Gastrocnemius medialis (tissue), 4 donors: ENCODE results near the gene GRIA4. TPM values are rescaled to one million over a fixed set of nuclear protein-coding genes. Genes with fewer than 3 reads are reported as not detected.

Source experiments
- ATAC-seq, 2 donors: fragments of 150-250 bp; one replicate each; pipeline ENCODE4 v1.9.1; 2016
- DNase-seq, 2 donors: peaks; one replicate each; pipeline ENCODE4 v3.0.0-alpha.2; 2019
- H3K27ac ChIP-seq, 4 donors: fragments of 200-600 bp; sonication (generic); 1 replicate in 1 of 4; 2 replicates in 3 of 4; pipeline ENCODE4 v1.5.1; 2016 to 2018; ENCODE audit warnings: mild to moderate bottlenecking in 2 of 4, moderate library complexity in 1 of 4
- H3K27me3 ChIP-seq, 3 donors: fragments of 200-600 bp; sonication (generic) in 2 of 3; 1 replicate in 1 of 3; 2 replicates in 2 of 3; pipeline versions ENCODE4 v1.5.1 to v1.6.0; 2016 to 2019; ENCODE audit warnings: mild to moderate bottlenecking in 1 of 3, moderate library complexity in 1 of 3
- H3K36me3 ChIP-seq, 2 donors: fragments of 200-600 bp; sonication (generic) in 1 of 2; one replicate each; pipeline ENCODE4 v1.5.1; 2017 to 2018
- H3K4me1 ChIP-seq, 2 donors: fragments of 200-600 bp; sonication (generic) in 1 of 2; one replicate each; pipeline ENCODE4 v1.5.1; 2016 to 2017; ENCODE audit warnings: mild to moderate bottlenecking in 2 of 2
- H3K4me3 ChIP-seq, 4 donors: fragments of 200-600 bp; sonication (generic) in 3 of 4; 1 replicate in 1 of 4; 2 replicates in 3 of 4; pipeline ENCODE4 v1.5.1; 2016 to 2019; ENCODE audit warnings: mild to moderate bottlenecking in 2 of 4
- H3K9me3 ChIP-seq, 3 donors: fragments of 200-600 bp; sonication (generic) in 2 of 3; 1 replicate in 1 of 3; 2 replicates in 2 of 3; pipeline ENCODE4 v1.5.1; 2016 to 2019
- POLR2A ChIP-seq, 2 donors: fragments of 450-650 bp; IDR thresholded peaks; one replicate each; pipeline ENCODE4 v1.6.1; 2017; ENCODE audit warnings: antibody characterized with exemption in 2 of 2, mild to moderate bottlenecking in 2 of 2, moderate library complexity in 2 of 2
- in situ Hi-C, 4 donors: fragments of 200-750 bp; cut with MboI; loops; one replicate each; pipeline versions ENCODE4 v1.15.0 to v1.8.0; 2017; ENCODE audit warnings: low sequenced_read_pairs in 4 of 4
- intact Hi-C: fragments of 100-400 bp; cut with DNase I; formaldehyde crosslinking; loops from one replicate; pipeline ENCODE4 v1.15.1; 2023; ENCODE audit warnings: low total_unique reads
- total RNA-seq, 4 donors: library from RNA; depleted of rRNA; stranded (reverse); fragments of >200 nt; gene quantifications; one replicate each; pipeline versions ENCODE4 v1.1.0 to v1.2.3, GENCODE V29; 2016
- TF ChIP-seq, protein P1 (sequence below), 5 experiments: fragments of 450-650 bp in 3 of 5; fragments of 200-600 bp in 2 of 5; sonication (generic) in 2 of 5; IDR thresholded peaks in 4 of 5; conservative IDR thresholded peaks in 1 of 5; 1 replicate in 4 of 5; 2 replicates in 1 of 5; pipeline ENCODE4 v1.5.1; 2016 to 2019; ENCODE audit warnings: antibody characterized with exemption in 5 of 5, mild to moderate bottlenecking in 3 of 5, moderate library complexity in 3 of 5

GRIA4 gene
- total RNA-seq, 4 donors from 2014 or later, result not detected

DNA sequence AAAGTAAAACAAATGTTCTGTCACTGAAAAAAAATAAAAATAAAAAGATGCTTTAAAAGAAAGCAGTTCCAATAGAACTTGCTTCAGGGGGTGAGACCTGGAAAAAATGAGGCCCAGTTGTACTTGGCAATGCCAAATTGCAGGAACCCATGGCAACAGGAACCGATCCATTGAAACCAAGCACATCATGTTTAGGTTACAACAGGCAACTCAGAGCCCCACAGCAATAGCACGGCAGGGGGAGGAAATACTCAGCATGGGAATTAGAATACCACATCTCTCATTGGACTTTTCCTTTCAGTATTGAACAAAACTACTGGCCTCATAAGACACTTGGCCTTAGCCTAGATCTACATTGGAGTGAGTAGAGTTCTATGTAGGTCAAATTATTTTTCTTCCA is 327.9 kb downstream of the GRIA4 start:
- no peaks in the 10 kb centered on the region for H3K27me3 ChIP-seq
- no peaks in the 10 kb centered on the region for H3K4me1 ChIP-seq
- no peak for DNase-seq
- H3K36me3 ChIP-seq, result no peaks in the 10 kb centered on the region
- no peak overlapping the region for H3K4me3 ChIP-seq
- intact Hi-C loops, result no loop called here
- ATAC-seq, result no peak
- H3K9me3 ChIP-seq, result no peaks in the 10 kb centered on the region
- no peak for TF ChIP-seq POLR2A (IDR thresholded peaks at IDR 0.05)
- TF ChIP-seq, protein P1, sequence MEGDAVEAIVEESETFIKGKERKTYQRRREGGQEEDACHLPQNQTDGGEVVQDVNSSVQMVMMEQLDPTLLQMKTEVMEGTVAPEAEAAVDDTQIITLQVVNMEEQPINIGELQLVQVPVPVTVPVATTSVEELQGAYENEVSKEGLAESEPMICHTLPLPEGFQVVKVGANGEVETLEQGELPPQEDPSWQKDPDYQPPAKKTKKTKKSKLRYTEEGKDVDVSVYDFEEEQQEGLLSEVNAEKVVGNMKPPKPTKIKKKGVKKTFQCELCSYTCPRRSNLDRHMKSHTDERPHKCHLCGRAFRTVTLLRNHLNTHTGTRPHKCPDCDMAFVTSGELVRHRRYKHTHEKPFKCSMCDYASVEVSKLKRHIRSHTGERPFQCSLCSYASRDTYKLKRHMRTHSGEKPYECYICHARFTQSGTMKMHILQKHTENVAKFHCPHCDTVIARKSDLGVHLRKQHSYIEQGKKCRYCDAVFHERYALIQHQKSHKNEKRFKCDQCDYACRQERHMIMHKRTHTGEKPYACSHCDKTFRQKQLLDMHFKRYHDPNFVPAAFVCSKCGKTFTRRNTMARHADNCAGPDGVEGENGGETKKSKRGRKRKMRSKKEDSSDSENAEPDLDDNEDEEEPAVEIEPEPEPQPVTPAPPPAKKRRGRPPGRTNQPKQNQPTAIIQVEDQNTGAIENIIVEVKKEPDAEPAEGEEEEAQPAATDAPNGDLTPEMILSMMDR (IDR thresholded peaks at IDR 0.05 in 4 of 5, conservative IDR thresholded peaks at IDR 0.05 in 1 of 5), result no peak
- H3K27ac ChIP-seq, result no peak overlapping the region
- in situ Hi-C loops, result no loop called here

DNA sequence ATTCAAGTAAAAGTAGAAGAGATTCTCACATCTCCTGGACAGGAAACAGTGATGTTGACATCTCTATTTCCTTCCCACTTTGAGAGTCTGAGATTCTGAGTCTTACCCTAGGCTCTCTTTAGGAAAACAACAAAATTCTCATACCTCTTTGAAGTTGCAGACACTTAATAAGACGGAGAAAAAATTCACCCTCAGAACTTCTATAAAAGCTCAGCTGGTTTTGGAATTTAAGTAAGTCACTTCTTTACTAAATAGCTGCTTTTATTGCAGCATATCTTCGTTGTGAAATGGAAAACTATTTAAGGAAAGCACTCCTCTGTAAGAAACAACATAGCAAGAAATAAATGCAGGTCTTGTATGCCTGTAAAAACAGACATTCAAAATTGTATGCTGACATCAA is 333.0 kb downstream of the GRIA4 start:
- Histone ChIP-seq H3K36me3 (no peaks in the 10 kb centered on the region), H3K4me3 (no peak overlapping the region), H3K4me1 (no peaks in the 10 kb centered on the region), H3K27me3 (no peaks in the 10 kb centered on the region), H3K9me3 (no peaks in the 10 kb centered on the region), H3K27ac (no peak overlapping the region)
- intact Hi-C loops, result no loop called here
- in situ Hi-C loops, result no loop called here
- DNase-seq (no peak), ATAC-seq (no peak)
- no peak for TF ChIP-seq POLR2A (IDR thresholded peaks at IDR 0.05)
- TF ChIP-seq, protein P1 (IDR thresholded peaks at IDR 0.05 in 4 of 5, conservative IDR thresholded peaks at IDR 0.05 in 1 of 5), result no peak

DNA sequence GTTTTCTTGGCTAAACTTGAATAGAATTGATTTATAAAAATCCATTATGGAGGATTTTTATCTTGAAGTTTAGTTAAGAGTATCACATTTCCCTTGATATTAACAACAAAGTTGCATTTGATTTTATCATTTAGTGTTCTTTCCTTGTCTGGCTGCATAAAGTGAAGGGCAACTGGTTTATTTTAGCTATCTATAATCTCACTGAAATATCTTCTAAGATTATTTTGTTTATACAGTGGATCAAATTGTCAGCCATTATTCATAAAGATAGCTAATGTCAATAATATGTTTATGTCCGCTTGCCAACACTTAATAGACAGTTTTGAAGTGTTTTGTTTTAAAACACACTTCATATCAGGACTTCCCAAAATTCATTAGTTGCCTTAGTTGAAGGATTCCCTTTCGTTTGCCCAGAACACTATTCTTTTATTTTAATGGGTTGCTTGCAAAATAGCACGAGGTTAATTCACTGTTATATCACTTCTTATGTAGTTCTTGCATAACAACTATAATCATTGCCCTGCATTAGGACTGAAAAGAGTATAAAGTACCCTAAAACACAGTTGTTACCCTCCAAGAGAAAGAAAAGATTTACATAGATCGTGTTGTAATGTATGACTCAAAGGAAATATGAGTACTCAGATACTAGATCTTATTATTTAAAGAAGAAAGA is 339.2 kb downstream of the GRIA4 start:
- no peaks in the 10 kb centered on the region for H3K27me3 ChIP-seq
- no peaks in the 10 kb centered on the region for H3K4me1 ChIP-seq
- in situ Hi-C loops, result no loop called here
- H3K27ac ChIP-seq, result no peak overlapping the region
- TF ChIP-seq, protein P1 (IDR thresholded peaks at IDR 0.05 in 4 of 5, conservative IDR thresholded peaks at IDR 0.05 in 1 of 5), result no peak
- TF ChIP-seq POLR2A (IDR thresholded peaks at IDR 0.05), result no peak
- H3K4me3 ChIP-seq, result no peak overlapping the region
- DNase-seq, result no peak
- no peaks in the 10 kb centered on the region for H3K36me3 ChIP-seq
- H3K9me3 ChIP-seq, result no peaks in the 10 kb centered on the region
- intact Hi-C loops, result no loop called here
- no peak for ATAC-seq

DNA sequence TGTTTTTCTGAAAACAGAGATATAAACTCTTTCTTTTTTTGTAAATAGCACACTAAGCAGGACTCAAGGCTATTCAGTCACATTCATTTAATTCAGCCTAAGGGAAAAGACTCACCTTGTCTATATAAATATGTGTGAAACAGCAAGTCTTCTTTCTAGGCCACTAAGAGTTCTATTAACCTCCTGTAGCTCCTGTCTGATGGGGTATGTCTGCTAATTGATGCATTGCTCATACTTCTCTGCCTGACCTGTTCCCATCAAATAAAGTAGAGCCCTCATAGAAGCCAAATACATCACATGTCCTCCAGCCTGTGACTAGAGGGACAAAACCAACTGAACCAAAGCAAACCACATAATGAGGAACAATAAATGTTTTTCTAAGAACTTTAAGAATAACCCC is 344.0 kb downstream of the GRIA4 start:
- no peaks in the 10 kb centered on the region for H3K27me3 ChIP-seq
- H3K27ac ChIP-seq, result no peak overlapping the region
- H3K36me3 ChIP-seq, result no peaks in the 10 kb centered on the region
- in situ Hi-C loops (no loop called here), intact Hi-C loops (no loop called here)
- no peak overlapping the region for H3K4me3 ChIP-seq
- DNase-seq (no peak), ATAC-seq (no peak)
- no peaks in the 10 kb centered on the region for H3K4me1 ChIP-seq
- TF ChIP-seq, protein P1 (IDR thresholded peaks at IDR 0.05 in 4 of 5, conservative IDR thresholded peaks at IDR 0.05 in 1 of 5), result no peak
- no peak for TF ChIP-seq POLR2A (IDR thresholded peaks at IDR 0.05)
- no peaks in the 10 kb centered on the region for H3K9me3 ChIP-seq
